Measurements from ENCODE around the gene NCKAP5. TPM values are rescaled to one million over a fixed set of nuclear protein-coding genes. Genes with fewer than 3 reads are reported as not detected.

NCKAP5 gene
- total RNA-seq, 6 donors from 2014 or later: 22.1 to 51.1 (median 41.4) TPM

- ATAC-seq (ENCODE audit: low FRiP score in 2 of 2) (no peak), DNase-seq (no peak)
- H3K27ac ChIP-seq: no peak overlapping the region
- H3K4me3 ChIP-seq: no peak overlapping the region
- peaks cover 0 to 30% (median 13%) of the 10 kb centered on the region in 4 donors for H3K27me3 ChIP-seq
- peaks cover 19 to 25% (median 24%) of the 10 kb centered on the region in 4 donors for H3K4me1 ChIP-seq
- no peak for TF ChIP-seq POLR2AphosphoS5 (IDR thresholded peaks at IDR 0.05)
- TF ChIP-seq EP300 (IDR thresholded peaks at IDR 0.05): no peak
- no peak for TF ChIP-seq POLR2A (IDR thresholded peaks at IDR 0.05)
- TF ChIP-seq CTCF (IDR thresholded peaks at IDR 0.05): no peak
- H3K36me3 ChIP-seq: no peaks in the 10 kb centered on the region
- no peaks in the 10 kb centered on the region for H3K9me3 ChIP-seq
- 90 to 99% methylated on average over 4 of the region's 4 CpGs for WGBS, 2 donors
Measured at GRCh38 chr2:132665401-132666140, 902.7 kb downstream of the NCKAP5 start.

- Histone ChIP-seq H3K4me3 (no peak overlapping the region), H3K9me3 (no peaks in the 10 kb centered on the region), H3K4me1 (peaks cover 7 to 11% (median 9%) of the 10 kb centered on the region in 4 donors), H3K27me3 (peaks cover 0 to 15% (median 4%) of the 10 kb centered on the region in 4 donors), H3K27ac (no peak overlapping the region), H3K36me3 (no peaks in the 10 kb centered on the region)
- DNase-seq: no peak
- 61 to 73% methylated on average over 2 of the region's 2 CpGs for WGBS, 2 donors
- no peak for ATAC-seq (ENCODE audit: low FRiP score in 2 of 2)
- TF ChIP-seq POLR2A (IDR thresholded peaks at IDR 0.05) (no peak), CTCF (IDR thresholded peaks at IDR 0.05) (no peak), POLR2AphosphoS5 (IDR thresholded peaks at IDR 0.05) (no peak), EP300 (IDR thresholded peaks at IDR 0.05) (no peak)
Measured at GRCh38 chr2:132664096-132664495, 904.2 kb downstream of the NCKAP5 start.

- no peaks in the 10 kb centered on the region for H3K36me3 ChIP-seq
- TF ChIP-seq POLR2AphosphoS5 (IDR thresholded peaks at IDR 0.05) (no peak), POLR2A (IDR thresholded peaks at IDR 0.05) (no peak), CTCF (IDR thresholded peaks at IDR 0.05) (no peak), EP300 (IDR thresholded peaks at IDR 0.05) (no peak)
- H3K9me3 ChIP-seq: no peaks in the 10 kb centered on the region
- ATAC-seq (ENCODE audit: low FRiP score in 2 of 2) (no peak), DNase-seq (no peak)
- H3K27ac ChIP-seq: no peak overlapping the region
- peaks cover 0 to 2% (median 0%) of the 10 kb centered on the region in 4 donors for H3K27me3 ChIP-seq
- 38 to 46% methylated on average over 3 of the region's 3 CpGs for WGBS, 2 donors
- H3K4me1 ChIP-seq: no peaks in the 10 kb centered on the region
- H3K4me3 ChIP-seq: no peak overlapping the region
Measured at GRCh38 chr2:132662732-132663131, 905.5 kb downstream of the NCKAP5 start.

GRCh38 chr2:132659331-132659730, 908.9 kb downstream of the NCKAP5 start:
- Histone ChIP-seq H3K27ac (no peak overlapping the region), H3K4me1 (no peaks in the 10 kb centered on the region), H3K27me3 (no peaks in the 10 kb centered on the region), H3K36me3 (no peaks in the 10 kb centered on the region), H3K4me3 (no peak overlapping the region), H3K9me3 (no peaks in the 10 kb centered on the region)
- DNase-seq: no peak
- no peak for ATAC-seq (ENCODE audit: low FRiP score in 2 of 2)
- 93 to 97% methylated on average over 3 of the region's 3 CpGs for WGBS, 2 donors
- TF ChIP-seq EP300 (IDR thresholded peaks at IDR 0.05): no peak
- no peak for TF ChIP-seq POLR2AphosphoS5 (IDR thresholded peaks at IDR 0.05)
- TF ChIP-seq CTCF (IDR thresholded peaks at IDR 0.05): no peak

All from upper lobe of left lung (tissue), 6 donors.